GM20431 (cell line): ENCODE data around the gene SETD5.

ENCODE experiments used
- in situ Hi-C: fragments of 300-500 bp; cut with MseI, MboI; formaldehyde crosslinking; loops from one replicate; pipeline ENCODE4 v1.15.0; 2020; ENCODE audit warnings: low sequenced_read_pairs; ENCODE audit not compliant: unreplicated experiment

SETD5 gene

GRCh38 chr3:9397332-9397905 lies at the start of gene SETD5:
SETD5 (plus strand) TSS chr3:9397615; CDS start chr3:9428939, 31,324 bp downstream.
- in situ Hi-C loops, result no loop called here

GRCh38 chr3:9347887-9348286 lies 49.5 kb upstream of the SETD5 start:
- in situ Hi-C loops, result no loop called here

GRCh38 chr3:9349321-9350117 lies 47.9 kb upstream of the SETD5 start:
- in situ Hi-C loops, result no loop called here

- in situ Hi-C loops, result no loop called here
These were observed 45.7 kb upstream of the SETD5 start for GRCh38 chr3:9351709-9352126.

- in situ Hi-C loops, result no loop called here
These were observed 44.3 kb upstream of the SETD5 start for GRCh38 chr3:9352917-9353752.

GRCh38 chr3:9361691-9362388 lies 35.6 kb upstream of the SETD5 start:
- in situ Hi-C loops, result no loop called here

GRCh38 chr3:9362731-9363530 lies 34.5 kb upstream of the SETD5 start, which contains the start of gene THUMPD3:
THUMPD3 (plus strand) TSS chr3:9363054; CDS start chr3:9365069, 2,015 bp downstream.
- in situ Hi-C loops, result no loop called here

- in situ Hi-C loops, result no loop called here
These were observed 27.9 kb upstream of the SETD5 start for GRCh38 chr3:9369508-9369907.

- in situ Hi-C loops, result no loop called here
These were observed 23.9 kb upstream of the SETD5 start for GRCh38 chr3:9373465-9373864.

GRCh38 chr3:9377981-9378380 lies 19.4 kb upstream of the SETD5 start:
- in situ Hi-C loops, result no loop called here

GRCh38 chr3:9379327-9379726 lies 18.1 kb upstream of the SETD5 start:
- in situ Hi-C loops, result no loop called here

- in situ Hi-C loops, result no loop called here
These were observed 17.4 kb upstream of the SETD5 start for GRCh38 chr3:9380014-9380413.

GRCh38 chr3:9384141-9384828 lies 13.1 kb upstream of the SETD5 start:
- in situ Hi-C loops, result no loop called here

- in situ Hi-C loops, result no loop called here
These were observed 12.0 kb upstream of the SETD5 start for GRCh38 chr3:9385187-9386077.

GRCh38 chr3:9386078-9386459 lies 11.3 kb upstream of the SETD5 start:
- in situ Hi-C loops, result no loop called here

GRCh38 chr3:9386501-9387321 lies 10.7 kb upstream of the SETD5 start:
- in situ Hi-C loops, result no loop called here

- in situ Hi-C loops, result no loop called here
These were observed 10.1 kb upstream of the SETD5 start for GRCh38 chr3:9387322-9387655.
